ENCODE data around the gene CST9.

CST9 gene

DNA sequence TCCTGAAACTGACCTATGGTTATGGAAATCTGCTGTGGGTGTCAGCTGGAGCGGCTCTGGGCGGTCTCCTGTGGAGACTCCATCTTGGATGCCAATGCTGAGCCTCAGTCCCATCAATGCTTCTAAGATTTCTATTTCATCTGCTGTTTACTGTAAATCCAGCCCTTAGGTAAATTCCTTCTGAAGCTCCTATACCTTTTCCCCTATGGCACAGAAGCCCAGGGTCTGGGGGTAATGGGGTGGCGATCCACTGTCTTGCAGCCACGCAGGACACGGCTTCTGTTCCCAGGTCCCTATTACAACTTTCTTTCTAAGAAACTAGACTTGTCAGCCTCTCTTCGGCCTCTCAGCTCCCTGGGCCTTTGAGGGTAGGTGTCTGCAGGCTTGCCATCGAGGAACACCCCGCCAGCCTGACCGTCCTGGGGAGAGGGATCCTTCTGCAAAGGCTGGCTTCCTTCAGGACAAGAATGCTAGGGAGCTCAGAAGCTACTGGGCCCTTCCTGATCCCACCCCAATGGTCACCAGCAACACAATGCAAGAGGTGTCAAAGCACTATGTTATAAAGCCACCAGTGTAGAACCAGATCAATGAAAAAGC lies 25.6 kb upstream of the CST9 start:
- no peaks in the 10 kb centered on the region for H3K9me3 ChIP-seq (ENCODE audit: control insufficient read depth, low read length)
- TF ChIP-seq, protein P1, sequence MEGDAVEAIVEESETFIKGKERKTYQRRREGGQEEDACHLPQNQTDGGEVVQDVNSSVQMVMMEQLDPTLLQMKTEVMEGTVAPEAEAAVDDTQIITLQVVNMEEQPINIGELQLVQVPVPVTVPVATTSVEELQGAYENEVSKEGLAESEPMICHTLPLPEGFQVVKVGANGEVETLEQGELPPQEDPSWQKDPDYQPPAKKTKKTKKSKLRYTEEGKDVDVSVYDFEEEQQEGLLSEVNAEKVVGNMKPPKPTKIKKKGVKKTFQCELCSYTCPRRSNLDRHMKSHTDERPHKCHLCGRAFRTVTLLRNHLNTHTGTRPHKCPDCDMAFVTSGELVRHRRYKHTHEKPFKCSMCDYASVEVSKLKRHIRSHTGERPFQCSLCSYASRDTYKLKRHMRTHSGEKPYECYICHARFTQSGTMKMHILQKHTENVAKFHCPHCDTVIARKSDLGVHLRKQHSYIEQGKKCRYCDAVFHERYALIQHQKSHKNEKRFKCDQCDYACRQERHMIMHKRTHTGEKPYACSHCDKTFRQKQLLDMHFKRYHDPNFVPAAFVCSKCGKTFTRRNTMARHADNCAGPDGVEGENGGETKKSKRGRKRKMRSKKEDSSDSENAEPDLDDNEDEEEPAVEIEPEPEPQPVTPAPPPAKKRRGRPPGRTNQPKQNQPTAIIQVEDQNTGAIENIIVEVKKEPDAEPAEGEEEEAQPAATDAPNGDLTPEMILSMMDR (IDR thresholded peaks at IDR 0.05): no peak
- no peak overlapping the region for H3K27ac ChIP-seq
- H3K4me2 ChIP-seq (ENCODE audit: low read length): no peak overlapping the region
- no peak overlapping the region for H2AFZ ChIP-seq
- peaks cover 1% of the 10 kb centered on the region for H3K4me1 ChIP-seq
- H3K4me3 ChIP-seq (ENCODE audit: low read depth, low read length): no peak overlapping the region
- no peak overlapping the region for H3K9ac ChIP-seq
- H3K36me3 ChIP-seq (ENCODE audit: control insufficient read depth, insufficient read depth, low read length): no peaks in the 10 kb centered on the region
- no peaks in the 10 kb centered on the region for H3K79me2 ChIP-seq
- no peaks in the 10 kb centered on the region for H3K27me3 ChIP-seq (ENCODE audit: control insufficient read depth, insufficient read depth, low read length)

DNA sequence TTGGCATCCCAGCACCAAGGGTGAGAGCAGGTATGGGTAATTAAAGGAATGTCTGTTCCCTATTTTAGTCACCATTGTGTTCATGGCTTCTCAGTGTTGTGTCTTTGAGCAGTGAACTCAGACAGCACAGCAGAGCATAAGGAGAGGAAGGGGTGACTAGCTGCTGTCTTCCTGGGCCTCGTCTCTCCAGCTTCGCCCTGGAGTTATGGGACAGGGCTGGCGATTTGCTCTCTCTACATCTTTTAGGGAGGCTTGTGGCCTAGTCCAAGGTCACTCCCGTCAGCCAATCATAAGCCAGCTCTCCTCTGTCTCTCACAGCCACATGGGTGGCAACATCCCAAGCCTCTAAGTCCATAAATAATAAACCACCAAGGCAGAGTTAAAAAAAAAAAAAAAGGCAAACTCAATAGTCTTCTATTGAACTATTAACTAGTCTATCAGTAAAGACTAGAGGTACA lies 24.7 kb upstream of the CST9 start:
- Histone ChIP-seq H3K9me3 (ENCODE audit: control insufficient read depth, low read length) (no peaks in the 10 kb centered on the region), H3K27ac (no peak overlapping the region), H3K4me3 (ENCODE audit: low read depth, low read length) (no peak overlapping the region), H3K4me2 (ENCODE audit: low read length) (no peak overlapping the region), H3K9ac (no peak overlapping the region), H3K4me1 (no peaks in the 10 kb centered on the region), H3K27me3 (ENCODE audit: control insufficient read depth, insufficient read depth, low read length) (no peaks in the 10 kb centered on the region), H3K79me2 (no peaks in the 10 kb centered on the region), H3K36me3 (ENCODE audit: control insufficient read depth, insufficient read depth, low read length) (no peaks in the 10 kb centered on the region), H2AFZ (no peak overlapping the region)
- TF ChIP-seq, protein P1 (IDR thresholded peaks at IDR 0.05): no peak

DNA sequence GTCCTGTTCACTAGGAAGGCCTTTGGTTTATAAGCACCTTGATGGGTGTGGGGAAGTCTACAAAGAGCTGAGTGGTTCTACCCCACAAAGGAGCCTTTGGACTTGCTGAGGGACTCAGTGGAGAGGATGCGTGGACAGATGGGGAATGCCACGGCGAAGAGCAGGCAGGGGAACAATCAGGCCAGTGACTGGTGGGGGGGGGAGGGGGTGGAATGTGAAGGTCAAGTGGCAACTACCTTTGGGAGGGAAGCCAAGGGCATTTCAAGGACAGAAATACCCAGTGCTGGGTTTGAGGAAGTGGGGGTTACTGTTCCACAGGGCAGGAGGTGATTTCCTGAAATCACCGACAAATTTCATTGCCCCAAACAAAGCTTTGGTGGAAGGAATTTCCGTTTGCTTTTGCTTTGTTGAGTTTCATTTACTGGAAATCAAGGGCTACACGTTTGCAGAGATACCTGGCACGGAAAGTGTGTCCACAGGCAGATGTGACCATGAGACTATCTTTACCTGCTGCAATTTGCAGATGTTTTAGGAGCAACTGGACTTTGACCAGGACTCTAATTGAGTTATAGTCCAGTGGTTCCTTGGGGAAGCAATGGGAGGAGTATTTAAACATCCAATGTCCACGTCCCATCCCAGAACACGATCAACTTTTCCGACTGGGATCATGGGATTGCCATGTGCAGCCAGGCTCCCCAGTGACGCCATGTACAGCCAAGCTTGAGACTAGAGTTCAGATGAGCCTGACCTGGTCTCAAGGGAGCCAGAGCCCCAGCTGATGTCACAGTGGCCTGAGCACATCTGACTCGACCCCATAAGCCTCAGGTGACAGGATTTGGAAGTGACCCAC lies 24.1 kb upstream of the CST9 start:
- Histone ChIP-seq H3K36me3 (ENCODE audit: control insufficient read depth, insufficient read depth, low read length) (no peaks in the 10 kb centered on the region), H3K4me3 (ENCODE audit: low read depth, low read length) (no peak overlapping the region), H3K4me1 (no peaks in the 10 kb centered on the region), H3K4me2 (ENCODE audit: low read length) (no peak overlapping the region), H3K27ac (no peak overlapping the region), H3K9ac (no peak overlapping the region), H3K9me3 (ENCODE audit: control insufficient read depth, low read length) (no peaks in the 10 kb centered on the region), H2AFZ (no peak overlapping the region), H3K27me3 (ENCODE audit: control insufficient read depth, insufficient read depth, low read length) (no peaks in the 10 kb centered on the region), H3K79me2 (no peaks in the 10 kb centered on the region)
- TF ChIP-seq, protein P1 (IDR thresholded peaks at IDR 0.05): no peak

DNA sequence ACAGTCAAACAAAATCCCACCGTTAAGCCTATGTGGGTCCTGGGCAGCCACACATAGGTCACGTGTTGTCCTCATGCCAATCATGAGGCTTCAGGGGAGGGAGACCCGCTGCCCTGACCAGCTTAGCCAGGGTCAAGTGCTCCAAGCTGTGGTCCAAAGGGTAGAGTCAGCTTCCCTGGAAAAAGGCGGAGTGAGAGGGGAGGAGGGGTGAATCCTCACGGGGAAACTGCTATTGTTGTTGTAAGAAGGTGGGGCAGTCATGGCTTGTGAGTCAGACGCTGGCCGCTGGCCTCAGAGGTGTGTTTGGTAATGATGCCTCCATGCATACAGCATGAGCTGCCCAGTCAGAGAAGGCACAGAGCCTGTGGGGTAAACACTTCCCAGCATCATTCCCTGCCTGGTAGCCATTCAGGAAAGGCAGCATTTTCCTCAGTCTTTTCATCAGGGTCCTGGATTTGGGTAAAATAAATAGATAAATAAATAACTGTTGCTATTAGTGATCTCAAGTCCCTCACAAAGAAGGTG lies 23.4 kb upstream of the CST9 start:
- Histone ChIP-seq H3K27me3 (ENCODE audit: control insufficient read depth, insufficient read depth, low read length) (no peaks in the 10 kb centered on the region), H3K4me2 (ENCODE audit: low read length) (no peak overlapping the region), H3K4me3 (ENCODE audit: low read depth, low read length) (no peak overlapping the region), H3K27ac (no peak overlapping the region), H3K9ac (no peak overlapping the region), H2AFZ (no peak overlapping the region), H3K79me2 (no peaks in the 10 kb centered on the region), H3K36me3 (ENCODE audit: control insufficient read depth, insufficient read depth, low read length) (no peaks in the 10 kb centered on the region), H3K4me1 (no peaks in the 10 kb centered on the region), H3K9me3 (ENCODE audit: control insufficient read depth, low read length) (no peaks in the 10 kb centered on the region)
- TF ChIP-seq, protein P1 (IDR thresholded peaks at IDR 0.05): no peak
